Endothelial cell of umbilical vein (primary cell): ENCODE data around the gene CEP83. TPM values are rescaled to one million over a fixed set of nuclear protein-coding genes. Genes with fewer than 3 reads are reported as not detected.

Experiments used
- BruUV-seq: library from RNA; stranded (reverse); fragments of 400-500 nt; replicated peaks from 2 replicates; lab custom pipeline; 2021; lab: Mats Ljungman, UMichigan
- CTCF ChIA-PET: fragments of 300-600, 350-600 bp; sonication (Branson Sonifier 250); formaldehyde crosslinking; loops from one replicate; lab custom pipeline; 2021; ENCODE audit warnings: antibody characterized with exemption, inconsistent platforms; lab: Charles Lee
- POLR2A ChIA-PET: fragments of 300-600, 350-600 bp; sonication (Branson Sonifier 250); formaldehyde crosslinking; loops from one replicate; lab custom pipeline; 2021; ENCODE audit warnings: antibody characterized with exemption, inconsistent platforms; lab: Charles Lee
- DNase-seq: peaks from one replicate; pipeline ENCODE4 v3.0.0-alpha.2; 2011; ENCODE audit warnings: low read depth, low spot score
- FAIRE-seq: peaks from 2 replicates; lab custom pipeline; 2011; peaks lifted over from hg19 to GRCh38; lab: Jason Lieb, UNC
- H2AFZ ChIP-seq: 2 replicates; pipeline ENCODE4 v1.6.0; 2012; ENCODE audit warnings: low read depth, low read length, control low read depth, inconsistent platforms
- H3K27ac ChIP-seq: 2 replicates; pipeline ENCODE4 v1.5.1; 2011; ENCODE audit warnings: low read depth, mild to moderate bottlenecking, control low read depth, low read length, moderate library complexity; ENCODE audit not compliant: insufficient read depth
- H3K27me3 ChIP-seq, 2 experiments: 2 replicates each; pipeline versions ENCODE4 v1.6.0 to v1.6.1; 2011; ENCODE audit warnings: low read length in 2 of 2, mixed read lengths in 1 of 2; ENCODE audit not compliant: control insufficient read depth in 2 of 2, insufficient read depth in 2 of 2
- H3K36me3 ChIP-seq, 2 experiments: 2 replicates in 1 of 2; 3 replicates in 1 of 2; pipeline ENCODE4 v1.5.1; 2011; ENCODE audit warnings: low read length in 2 of 2, mild to moderate bottlenecking in 1 of 2, moderate library complexity in 1 of 2; ENCODE audit not compliant: control insufficient read depth in 2 of 2, insufficient read depth in 2 of 2; ENCODE audit errors: extremely low read depth in 1 of 2
- H3K4me1 ChIP-seq: 3 replicates; pipeline ENCODE4 v1.5.1; 2011; ENCODE audit warnings: mild to moderate bottlenecking, low read length; ENCODE audit not compliant: control insufficient read depth, insufficient read depth; ENCODE audit errors: extremely low read depth
- H3K4me2 ChIP-seq: 2 replicates; pipeline ENCODE4 v1.6.1; 2011; ENCODE audit warnings: low read length, control low read depth, mixed read lengths; ENCODE audit not compliant: insufficient read depth
- H3K4me3 ChIP-seq, 3 experiments: fragments of 200-600 bp in 1 of 3; sonication (generic), shearing (Covaris generic) in 1 of 3; replicated peaks in 1 of 3; 2 replicates each; pipeline ENCODE4 v1.5.1; 2011 to 2016; ENCODE audit warnings: control low read depth in 3 of 3, low read length in 3 of 3, mild to moderate bottlenecking in 2 of 3, inconsistent platforms in 1 of 3, low read depth in 1 of 3, moderate library complexity in 1 of 3; ENCODE audit not compliant: insufficient read depth in 1 of 3
- H3K79me2 ChIP-seq: 2 replicates; pipeline ENCODE4 v1.6.0; 2012; ENCODE audit warnings: low read length, inconsistent platforms; ENCODE audit not compliant: control insufficient read depth, insufficient read depth
- H3K9ac ChIP-seq: replicated peaks from 2 replicates; pipeline ENCODE3; 2011; ENCODE audit warnings: low read length, control low read depth; ENCODE audit not compliant: insufficient read depth; ENCODE audit errors: extremely low read depth
- H3K9me1 ChIP-seq: replicated peaks from 3 replicates; pipeline ENCODE4 v1.6.0; 2011; ENCODE audit warnings: mild to moderate bottlenecking, low read length; ENCODE audit not compliant: control insufficient read depth, insufficient read depth; ENCODE audit errors: extremely low read depth
- H3K9me3 ChIP-seq: replicated peaks from 2 replicates; pipeline ENCODE4 v1.5.1; 2012; ENCODE audit warnings: low read length, inconsistent platforms; ENCODE audit not compliant: control insufficient read depth, insufficient read depth
- H4K20me1 ChIP-seq: replicated peaks from 2 replicates; pipeline ENCODE3; 2011; ENCODE audit warnings: mild to moderate bottlenecking, low read length; ENCODE audit not compliant: control insufficient read depth, insufficient read depth; ENCODE audit errors: extremely low read depth
- CTCF ChIP-seq, 2 donors: IDR thresholded peaks; 1 replicate in 1 of 2; 2 replicates in 1 of 2; pipeline ENCODE4 v1.5.1; 2011; ENCODE audit warnings: low read length in 2 of 2, mild to moderate bottlenecking in 2 of 2, moderate library complexity in 2 of 2, control low read depth in 1 of 2, inconsistent platforms in 1 of 2, low read depth in 1 of 2; ENCODE audit not compliant: insufficient read depth in 1 of 2; ENCODE audit errors: extremely low read depth in 1 of 2
- EZH2 ChIP-seq: IDR thresholded peaks from 2 replicates; pipeline ENCODE4 v1.6.1; 2012; ENCODE audit warnings: borderline replicate concordance, low read depth, mild to moderate bottlenecking, moderate library complexity, low read length, inconsistent platforms; ENCODE audit not compliant: severe bottlenecking
- FOS ChIP-seq: IDR thresholded peaks from 2 replicates; pipeline ENCODE4 v1.6.1; 2011; ENCODE audit warnings: mild to moderate bottlenecking, low read length, moderate library complexity, borderline replicate concordance; ENCODE audit not compliant: insufficient read depth
- JUN ChIP-seq: IDR thresholded peaks from 2 replicates; pipeline ENCODE4 v1.6.1; 2011; ENCODE audit warnings: borderline replicate concordance, low read depth; ENCODE audit not compliant: insufficient read length, insufficient read depth
- POLR2A ChIP-seq: IDR thresholded peaks from 2 replicates; pipeline ENCODE4 v1.6.1; 2012; ENCODE audit warnings: low read depth, mild to moderate bottlenecking, control low read depth, low read length
- POLR2AphosphoS5 ChIP-seq: IDR thresholded peaks from 2 replicates; pipeline ENCODE4 v1.6.1; 2012; ENCODE audit warnings: low read depth, mild to moderate bottlenecking, control low read depth, low read length, moderate library complexity; ENCODE audit not compliant: insufficient read depth
- dilution Hi-C: fragments of 300-500 bp; cut with MboI; formaldehyde crosslinking; loops from one replicate; pipeline ENCODE4 v1.15.0; 2019; ENCODE audit warnings: low sequenced_read_pairs; ENCODE audit not compliant: extremely low pct_ligation_motif_present
- intact Hi-C: fragments of 100-400 bp; cut with micrococcal nuclease; formaldehyde crosslinking; loops from one replicate; pipeline ENCODE4 v1.10.0; 2022
- polyA plus RNA-seq, 4 experiments: library from polyadenylated mRNA; depleted of rRNA in 3 of 4; stranded (reverse) in 3 of 4; unstranded in 1 of 4; fragments of >200 nt; gene quantifications; 2 replicates each; pipeline versions ENCODE4 v1.2.1 to v1.2.3, GENCODE V29; 2011 to 2012; ENCODE audit warnings: missing spikeins in 1 of 4
- total RNA-seq: library from RNA; stranded (reverse); gene quantifications from 2 replicates; pipeline ENCODE4 v1.2.3, GENCODE V29; 2021

CEP83 gene
- total and polyA plus RNA-seq, 2 donors (not counting 3 experiments of a cell fraction or from before 2014, with no cell fraction given) = 2.9 to 15.3 TPM

- FAIRE-seq = no peak
- no TSS peak for BruUV-seq
- Histone ChIP-seq H3K27me3 (no peaks in the 10 kb centered on the region), H2AFZ (no peak overlapping the region), H3K4me3 (no peak overlapping the region), H3K9ac (no peak overlapping the region), H4K20me1 (no peaks in the 10 kb centered on the region), H3K9me3 (no peaks in the 10 kb centered on the region), H3K9me1 (no peaks in the 10 kb centered on the region), H3K27ac (no peak overlapping the region), H3K36me3 (no peaks in the 10 kb centered on the region), H3K4me2 (no peak overlapping the region), H3K4me1 (peaks cover 9% of the 10 kb centered on the region), H3K79me2 (no peaks in the 10 kb centered on the region)
- dilution Hi-C loops (no loop called here), intact Hi-C loops (no loop called here)
- POLR2A ChIA-PET = no interaction called here
- CTCF ChIA-PET = no interaction called here
- no peak for TF ChIP-seq POLR2A
- no peak for TF ChIP-seq JUN
- no peak for DNase-seq
Observed at GRCh38 chr12:94340573-94340972, 119.1 kb downstream of the CEP83 start.

- DNase-seq (no peak), FAIRE-seq (no peak)
- Histone ChIP-seq H3K36me3 (no peaks in the 10 kb centered on the region), H3K9ac (no peak overlapping the region), H3K27ac (no peak overlapping the region), H3K79me2 (no peaks in the 10 kb centered on the region), H3K9me3 (no peaks in the 10 kb centered on the region), H3K27me3 (no peaks in the 10 kb centered on the region), H3K4me1 (peaks cover 9% of the 10 kb centered on the region), H4K20me1 (no peaks in the 10 kb centered on the region), H2AFZ (no peak overlapping the region), H3K4me2 (no peak overlapping the region), H3K9me1 (no peaks in the 10 kb centered on the region), H3K4me3 (no peak overlapping the region)
- dilution Hi-C loops (no loop called here), intact Hi-C loops (no loop called here)
- no TSS peak for BruUV-seq
- CTCF ChIA-PET = no interaction called here
- POLR2A ChIA-PET = no interaction called here
- no peak for TF ChIP-seq POLR2AphosphoS5
- no peak for TF ChIP-seq FOS
- TF ChIP-seq EZH2 = no peak
- no peak for TF ChIP-seq CTCF (IDR thresholded peaks at IDR 0.05; ENCODE audit: extremely low read depth in 1 of 2, insufficient read depth in 1 of 2, low read depth in 1 of 2, low read length in 2 of 2)
Observed at GRCh38 chr12:94338006-94338794, 121.5 kb downstream of the CEP83 start.
